ENCODE measurements around the gene PIP4K2A.

PIP4K2A gene

DNA sequence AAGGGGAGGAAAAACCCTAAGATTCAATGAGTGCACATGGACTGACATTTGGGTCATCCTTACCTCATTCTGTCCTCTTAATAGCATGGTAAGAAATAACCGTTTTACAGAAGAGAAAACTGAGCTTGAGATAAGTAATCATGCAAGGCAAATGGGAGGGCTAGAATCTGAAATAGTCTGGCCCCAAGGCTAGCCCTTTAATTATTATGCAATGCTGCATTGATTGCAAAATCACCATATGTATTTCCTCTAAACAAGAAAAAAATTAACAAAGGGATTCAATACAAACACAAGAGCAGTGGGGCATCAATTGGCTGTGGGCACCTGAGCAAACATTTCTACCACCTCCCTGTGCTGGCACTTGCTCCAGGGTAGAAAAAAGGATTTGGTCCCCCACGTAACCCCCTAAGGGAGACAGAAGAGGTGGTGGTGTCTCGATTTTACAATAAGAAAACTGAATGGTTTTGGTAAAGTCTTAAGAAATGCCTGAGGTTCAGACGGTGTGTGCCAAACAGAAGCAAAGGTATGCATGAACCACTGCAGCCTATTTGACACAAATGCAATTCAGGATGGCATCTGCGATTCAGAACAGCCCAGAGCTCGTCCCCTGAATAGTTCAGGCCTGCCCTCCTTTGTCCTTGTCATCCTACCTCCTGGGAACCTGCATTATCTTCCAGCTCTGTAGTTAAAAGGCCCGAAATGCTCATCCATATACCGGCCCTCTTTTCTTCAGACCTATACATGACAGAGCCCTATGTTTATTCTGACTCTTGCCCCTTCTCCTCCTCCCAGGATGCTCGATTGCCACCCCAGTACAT is 23.6 kb downstream of the PIP4K2A start:
- H3K9me3 ChIP-seq (ENCODE audit: control insufficient read depth, low read length), result no peaks in the 10 kb centered on the region
- peak; percentile 84 for DNase-seq (ENCODE audit: low read depth)
- H3K4me3 ChIP-seq (ENCODE audit: low read length), result no peak overlapping the region
- peaks cover 39% of the 10 kb centered on the region for H3K4me1 ChIP-seq (ENCODE audit: control insufficient read depth, insufficient read depth, low read length)
- no peaks in the 10 kb centered on the region for H3K36me3 ChIP-seq (ENCODE audit: control insufficient read depth, insufficient read depth, low read length, severe bottlenecking)
- H3K9ac ChIP-seq (ENCODE audit: low read length), result no peak overlapping the region
- H3K27me3 ChIP-seq (replicated peaks; ENCODE audit: control insufficient read depth, insufficient read depth, low read length), result no peaks in the 10 kb centered on the region

DNA sequence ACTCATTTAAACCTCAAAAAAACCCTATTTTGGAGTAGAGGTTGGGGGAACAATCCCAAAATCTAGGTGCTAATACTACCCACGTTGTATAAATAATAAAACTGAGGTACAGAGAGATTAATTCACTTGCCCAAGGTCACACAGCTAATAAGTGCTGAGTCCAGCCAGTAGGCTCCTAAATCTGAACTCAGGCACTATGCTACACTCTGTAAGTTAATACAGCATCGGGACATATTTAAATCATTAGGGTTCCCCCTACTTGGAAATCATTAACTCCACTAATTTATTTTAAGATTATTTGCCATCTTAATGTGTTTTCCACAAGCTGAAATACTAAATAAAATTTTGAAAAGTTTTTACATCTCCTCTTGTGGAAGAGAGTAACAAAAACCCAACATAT is 24.2 kb downstream of the PIP4K2A start:
- Histone ChIP-seq H3K9ac (ENCODE audit: low read length) (no peak overlapping the region), H3K9me3 (ENCODE audit: control insufficient read depth, low read length) (no peaks in the 10 kb centered on the region), H3K4me3 (ENCODE audit: low read length) (no peak overlapping the region), H3K4me1 (ENCODE audit: control insufficient read depth, insufficient read depth, low read length) (peaks cover 45% of the 10 kb centered on the region), H3K36me3 (ENCODE audit: control insufficient read depth, insufficient read depth, low read length, severe bottlenecking) (no peaks in the 10 kb centered on the region), H3K27me3 (replicated peaks; ENCODE audit: control insufficient read depth, insufficient read depth, low read length) (no peaks in the 10 kb centered on the region)
- no peak for DNase-seq (ENCODE audit: low read depth)

GRCh38 chr10:22686347-22686746 is 28.0 kb downstream of the PIP4K2A start:
- H3K4me1 ChIP-seq (ENCODE audit: control insufficient read depth, insufficient read depth, low read length), result peaks cover 60% of the 10 kb centered on the region
- no peak for DNase-seq (ENCODE audit: low read depth)
- no peaks in the 10 kb centered on the region for H3K27me3 ChIP-seq (replicated peaks; ENCODE audit: control insufficient read depth, insufficient read depth, low read length)
- H3K4me3 ChIP-seq (ENCODE audit: low read length), result peak overlapping the region; percentile 17
- H3K9me3 ChIP-seq (ENCODE audit: control insufficient read depth, low read length), result no peaks in the 10 kb centered on the region
- H3K36me3 ChIP-seq (ENCODE audit: control insufficient read depth, insufficient read depth, low read length, severe bottlenecking), result no peaks in the 10 kb centered on the region
- H3K9ac ChIP-seq (ENCODE audit: low read length), result no peak overlapping the region

DNA sequence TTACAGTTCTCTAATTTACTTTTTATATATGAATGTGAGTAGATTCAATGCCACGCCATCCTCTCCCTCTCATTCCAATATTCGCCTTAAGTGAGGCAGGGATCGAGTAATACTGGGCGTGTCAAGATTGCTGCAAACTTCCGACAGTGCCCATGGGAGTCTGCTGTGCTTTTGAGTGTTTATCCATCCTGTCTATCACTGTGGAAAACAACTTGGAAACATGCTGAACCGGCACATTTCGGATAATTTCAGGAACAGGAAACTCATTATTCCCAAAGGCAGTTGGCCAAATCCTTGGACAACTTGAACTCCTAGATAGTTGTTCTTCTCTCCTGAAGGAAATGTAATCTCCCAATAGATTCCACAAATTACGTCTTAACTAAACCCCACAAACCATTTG is 28.5 kb downstream of the PIP4K2A start:
- Histone ChIP-seq H3K36me3 (ENCODE audit: control insufficient read depth, insufficient read depth, low read length, severe bottlenecking) (no peaks in the 10 kb centered on the region), H3K4me3 (ENCODE audit: low read length) (peak overlapping the region; percentile 17), H3K4me1 (ENCODE audit: control insufficient read depth, insufficient read depth, low read length) (peaks cover 60% of the 10 kb centered on the region), H3K27me3 (replicated peaks; ENCODE audit: control insufficient read depth, insufficient read depth, low read length) (no peaks in the 10 kb centered on the region), H3K9me3 (ENCODE audit: control insufficient read depth, low read length) (no peaks in the 10 kb centered on the region), H3K9ac (ENCODE audit: low read length) (no peak overlapping the region)
- no peak for DNase-seq (ENCODE audit: low read depth)

- H3K27me3 ChIP-seq (replicated peaks; ENCODE audit: control insufficient read depth, insufficient read depth, low read length), result no peaks in the 10 kb centered on the region
- no peak overlapping the region for H3K4me3 ChIP-seq (ENCODE audit: low read length)
- DNase-seq (ENCODE audit: low read depth), result no peak
- peaks cover 50% of the 10 kb centered on the region for H3K4me1 ChIP-seq (ENCODE audit: control insufficient read depth, insufficient read depth, low read length)
- H3K36me3 ChIP-seq (ENCODE audit: control insufficient read depth, insufficient read depth, low read length, severe bottlenecking), result no peaks in the 10 kb centered on the region
- no peak overlapping the region for H3K9ac ChIP-seq (ENCODE audit: low read length)
- H3K9me3 ChIP-seq (ENCODE audit: control insufficient read depth, low read length), result no peaks in the 10 kb centered on the region
Measured at GRCh38 chr10:22684699-22685098, 29.7 kb downstream of the PIP4K2A start.

GRCh38 chr10:22683140-22683389 is 31.3 kb downstream of the PIP4K2A start:
- H3K36me3 ChIP-seq (ENCODE audit: control insufficient read depth, insufficient read depth, low read length, severe bottlenecking), result no peaks in the 10 kb centered on the region
- H3K9ac ChIP-seq (ENCODE audit: low read length), result no peak overlapping the region
- H3K4me1 ChIP-seq (ENCODE audit: control insufficient read depth, insufficient read depth, low read length), result peaks cover 50% of the 10 kb centered on the region
- DNase-seq (ENCODE audit: low read depth), result no peak
- no peaks in the 10 kb centered on the region for H3K27me3 ChIP-seq (replicated peaks; ENCODE audit: control insufficient read depth, insufficient read depth, low read length)
- H3K4me3 ChIP-seq (ENCODE audit: low read length), result no peak overlapping the region
- no peaks in the 10 kb centered on the region for H3K9me3 ChIP-seq (ENCODE audit: control insufficient read depth, low read length)

GRCh38 chr10:22682237-22683139 is 31.9 kb downstream of the PIP4K2A start:
- H3K9ac ChIP-seq (ENCODE audit: low read length), result no peak overlapping the region
- no peaks in the 10 kb centered on the region for H3K36me3 ChIP-seq (ENCODE audit: control insufficient read depth, insufficient read depth, low read length, severe bottlenecking)
- no peaks in the 10 kb centered on the region for H3K27me3 ChIP-seq (replicated peaks; ENCODE audit: control insufficient read depth, insufficient read depth, low read length)
- peaks cover 50% of the 10 kb centered on the region for H3K4me1 ChIP-seq (ENCODE audit: control insufficient read depth, insufficient read depth, low read length)
- H3K4me3 ChIP-seq (ENCODE audit: low read length), result no peak overlapping the region
- DNase-seq (ENCODE audit: low read depth), result no peak
- no peaks in the 10 kb centered on the region for H3K9me3 ChIP-seq (ENCODE audit: control insufficient read depth, low read length)

DNA sequence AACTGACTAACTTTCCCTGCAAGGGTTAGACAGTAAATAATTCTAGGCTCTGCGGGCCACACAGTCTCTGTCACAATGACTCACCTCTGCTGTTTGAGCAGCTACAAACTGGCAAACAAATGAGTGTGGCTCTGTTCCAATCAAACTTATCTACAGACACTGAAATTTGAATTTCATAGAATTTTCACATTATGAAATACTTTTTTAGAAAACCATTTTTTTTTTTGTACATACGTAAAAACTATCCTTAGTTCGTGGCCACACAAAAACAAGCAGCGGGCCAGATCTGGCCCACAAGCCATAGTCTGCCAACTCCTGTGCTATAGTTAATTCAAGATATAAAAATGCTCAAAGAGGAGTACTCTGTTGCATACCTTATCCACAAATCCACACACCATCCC is 32.6 kb downstream of the PIP4K2A start:
- H3K27me3 ChIP-seq (replicated peaks; ENCODE audit: control insufficient read depth, insufficient read depth, low read length), result no peaks in the 10 kb centered on the region
- peaks cover 50% of the 10 kb centered on the region for H3K4me1 ChIP-seq (ENCODE audit: control insufficient read depth, insufficient read depth, low read length)
- no peaks in the 10 kb centered on the region for H3K36me3 ChIP-seq (ENCODE audit: control insufficient read depth, insufficient read depth, low read length, severe bottlenecking)
- H3K9ac ChIP-seq (ENCODE audit: low read length), result no peak overlapping the region
- peak; percentile 54 for DNase-seq (ENCODE audit: low read depth)
- H3K9me3 ChIP-seq (ENCODE audit: control insufficient read depth, low read length), result no peaks in the 10 kb centered on the region
- no peak overlapping the region for H3K4me3 ChIP-seq (ENCODE audit: low read length)

GRCh38 chr10:22681301-22681700 is 33.1 kb downstream of the PIP4K2A start:
- H3K9me3 ChIP-seq (ENCODE audit: control insufficient read depth, low read length), result no peaks in the 10 kb centered on the region
- H3K27me3 ChIP-seq (replicated peaks; ENCODE audit: control insufficient read depth, insufficient read depth, low read length), result no peaks in the 10 kb centered on the region
- DNase-seq (ENCODE audit: low read depth), result no peak
- no peaks in the 10 kb centered on the region for H3K36me3 ChIP-seq (ENCODE audit: control insufficient read depth, insufficient read depth, low read length, severe bottlenecking)
- H3K4me3 ChIP-seq (ENCODE audit: low read length), result no peak overlapping the region
- H3K9ac ChIP-seq (ENCODE audit: low read length), result no peak overlapping the region
- H3K4me1 ChIP-seq (ENCODE audit: control insufficient read depth, insufficient read depth, low read length), result peaks cover 47% of the 10 kb centered on the region

DNA sequence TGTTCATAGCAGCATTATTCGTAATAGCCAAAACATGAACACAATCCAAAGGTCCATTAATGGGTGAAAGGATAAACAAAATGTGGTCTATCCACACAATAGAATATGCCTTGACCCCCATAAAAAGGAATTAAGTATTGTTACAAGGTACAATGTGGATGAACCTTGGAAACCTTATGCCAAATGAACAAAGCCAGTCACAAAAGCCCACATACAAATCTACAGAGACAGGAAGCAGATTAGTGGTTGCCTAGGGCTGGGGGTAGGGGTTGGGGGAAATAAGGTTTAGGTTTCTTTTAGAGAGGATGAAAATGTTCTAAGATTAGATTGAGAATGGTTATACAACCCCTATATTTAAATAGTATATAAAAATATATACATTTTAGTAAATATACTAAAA is 34.8 kb downstream of the PIP4K2A start:
- DNase-seq (ENCODE audit: low read depth), result no peak
- no peaks in the 10 kb centered on the region for H3K36me3 ChIP-seq (ENCODE audit: control insufficient read depth, insufficient read depth, low read length, severe bottlenecking)

DNA sequence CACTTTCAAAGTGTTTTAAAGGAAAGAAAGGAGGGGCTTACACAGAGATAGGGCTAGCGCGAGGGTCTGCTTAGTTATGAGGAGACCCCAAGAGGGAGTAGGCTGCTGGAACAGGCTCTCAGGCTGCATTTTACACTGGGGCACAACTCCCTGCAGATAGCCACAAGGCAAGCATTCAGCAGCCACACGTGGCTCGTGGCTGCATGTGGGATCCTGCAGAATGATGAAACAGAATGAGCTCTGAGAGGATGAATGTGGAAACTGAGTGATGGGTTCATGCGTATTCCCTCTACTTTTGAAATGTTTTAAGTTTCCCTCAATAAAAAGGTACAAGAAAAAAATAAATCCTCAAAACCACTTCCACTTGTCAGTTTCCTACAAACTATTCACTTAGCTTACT is 37.0 kb downstream of the PIP4K2A start:
- no peak overlapping the region for H3K9ac ChIP-seq (ENCODE audit: low read length)
- no peaks in the 10 kb centered on the region for H3K27me3 ChIP-seq (replicated peaks; ENCODE audit: control insufficient read depth, insufficient read depth, low read length)
- no peaks in the 10 kb centered on the region for H3K36me3 ChIP-seq (ENCODE audit: control insufficient read depth, insufficient read depth, low read length, severe bottlenecking)
- peaks cover 42% of the 10 kb centered on the region for H3K4me1 ChIP-seq (ENCODE audit: control insufficient read depth, insufficient read depth, low read length)
- no peak for DNase-seq (ENCODE audit: low read depth)
- H3K9me3 ChIP-seq (ENCODE audit: control insufficient read depth, low read length), result no peaks in the 10 kb centered on the region
- no peak overlapping the region for H3K4me3 ChIP-seq (ENCODE audit: low read length)

More for the DNA sequence above, 34.8 kb downstream of the PIP4K2A start:
- no peaks in the 10 kb centered on the region for H3K27me3 ChIP-seq (replicated peaks; ENCODE audit: control insufficient read depth, insufficient read depth, low read length)
- H3K9me3 ChIP-seq (ENCODE audit: control insufficient read depth, low read length), result no peaks in the 10 kb centered on the region
- peaks cover 37% of the 10 kb centered on the region for H3K4me1 ChIP-seq (ENCODE audit: control insufficient read depth, insufficient read depth, low read length)
- H3K9ac ChIP-seq (ENCODE audit: low read length), result no peak overlapping the region
- H3K4me3 ChIP-seq (ENCODE audit: low read length), result no peak overlapping the region
